Lower leg skin (tissue), 3 donors: Measurements from ENCODE around the gene SYNPO2.

ENCODE experiments used
- POLR2A ChIP-seq, 2 donors: fragments of 450-650 bp; IDR thresholded peaks; one replicate each; pipeline ENCODE4 v1.6.1; 2016 to 2017; ENCODE audit warnings: antibody characterized with exemption in 2 of 2, mild to moderate bottlenecking in 1 of 2, moderate library complexity in 1 of 2
- TF ChIP-seq, protein P1 (sequence below), 3 donors: fragments of 450-650 bp; IDR thresholded peaks; one replicate each; pipeline ENCODE4 v1.5.1; 2016; ENCODE audit warnings: antibody characterized with exemption in 3 of 3, mild to moderate bottlenecking in 3 of 3, moderate library complexity in 2 of 3

DNA sequence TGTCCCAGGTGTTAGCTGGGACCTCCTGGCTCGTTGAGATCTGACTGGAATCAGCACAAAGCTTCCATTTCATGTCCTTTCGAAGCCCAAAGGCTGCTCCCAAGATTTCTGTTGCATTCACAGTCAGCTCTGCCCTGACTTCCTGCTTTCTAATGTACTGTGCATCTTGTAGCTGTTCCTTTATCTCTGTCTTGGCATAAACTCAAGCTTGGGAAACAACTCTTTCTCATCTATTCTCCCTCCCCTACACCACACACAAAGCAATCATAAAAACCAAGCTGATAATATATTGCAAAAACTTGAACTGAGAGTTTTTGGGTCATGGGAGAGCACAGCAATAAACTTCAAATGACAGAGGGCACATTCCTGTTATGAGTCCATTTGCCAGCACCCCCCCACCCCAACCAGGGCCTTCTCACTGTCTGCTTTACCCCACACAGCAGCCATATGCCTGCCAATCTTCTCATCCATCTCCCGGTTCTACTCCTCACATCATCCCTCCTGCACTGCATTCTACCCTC lies 76.3 kb downstream of the SYNPO2 start:
- TF ChIP-seq, protein P1, sequence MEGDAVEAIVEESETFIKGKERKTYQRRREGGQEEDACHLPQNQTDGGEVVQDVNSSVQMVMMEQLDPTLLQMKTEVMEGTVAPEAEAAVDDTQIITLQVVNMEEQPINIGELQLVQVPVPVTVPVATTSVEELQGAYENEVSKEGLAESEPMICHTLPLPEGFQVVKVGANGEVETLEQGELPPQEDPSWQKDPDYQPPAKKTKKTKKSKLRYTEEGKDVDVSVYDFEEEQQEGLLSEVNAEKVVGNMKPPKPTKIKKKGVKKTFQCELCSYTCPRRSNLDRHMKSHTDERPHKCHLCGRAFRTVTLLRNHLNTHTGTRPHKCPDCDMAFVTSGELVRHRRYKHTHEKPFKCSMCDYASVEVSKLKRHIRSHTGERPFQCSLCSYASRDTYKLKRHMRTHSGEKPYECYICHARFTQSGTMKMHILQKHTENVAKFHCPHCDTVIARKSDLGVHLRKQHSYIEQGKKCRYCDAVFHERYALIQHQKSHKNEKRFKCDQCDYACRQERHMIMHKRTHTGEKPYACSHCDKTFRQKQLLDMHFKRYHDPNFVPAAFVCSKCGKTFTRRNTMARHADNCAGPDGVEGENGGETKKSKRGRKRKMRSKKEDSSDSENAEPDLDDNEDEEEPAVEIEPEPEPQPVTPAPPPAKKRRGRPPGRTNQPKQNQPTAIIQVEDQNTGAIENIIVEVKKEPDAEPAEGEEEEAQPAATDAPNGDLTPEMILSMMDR (IDR thresholded peaks at IDR 0.05), result no peak
- no peak for TF ChIP-seq POLR2A (IDR thresholded peaks at IDR 0.05)
